Activated CD8-positive, alpha-beta T cell treated with anti-CD3 and anti-CD28 coated beads for 36 hours (primary cell): ENCODE results near the gene PLCG2. TPM values are rescaled to one million over a fixed set of nuclear protein-coding genes. Genes with fewer than 3 reads are reported as not detected.

Source experiments
- ATAC-seq: fragments of 200-7000 bp; cut with Tn5 transposase; one replicate; pipeline ENCODE4 v1.10.0; 2021; ENCODE audit warnings: mild to moderate bottlenecking, moderate library complexity
- CTCF ChIA-PET: fragments of 350-600 bp; sonication (Branson Sonifier 250); formaldehyde crosslinking; loops from one replicate; lab custom pipeline; 2021; ENCODE audit warnings: antibody characterized with exemption; lab: Charles Lee
- POLR2A ChIA-PET: fragments of 350-600 bp; sonication (Branson Sonifier 250); formaldehyde crosslinking; loops from one replicate; lab custom pipeline; 2021; ENCODE audit warnings: antibody characterized with exemption; lab: Charles Lee
- DNase-seq: peaks from one replicate; pipeline ENCODE4 v3.0.0-alpha.2; 2020
- H3K27ac Mint-ChIP-seq: one replicate; pipeline ENCODE4 v1.8.0; 2021; ENCODE audit warnings: mild to moderate bottlenecking, mixed read lengths
- H3K27me3 Mint-ChIP-seq: one replicate; pipeline ENCODE4 v1.8.0; 2021; ENCODE audit warnings: mixed read lengths
- H3K36me3 Mint-ChIP-seq: one replicate; pipeline ENCODE4 v1.8.0; 2021; ENCODE audit warnings: low read depth, mixed read lengths
- H3K4me1 Mint-ChIP-seq: one replicate; pipeline ENCODE4 v1.8.0; 2021; ENCODE audit warnings: low read depth, mixed read lengths
- H3K4me3 Mint-ChIP-seq: one replicate; pipeline ENCODE4 v1.8.0; 2021; ENCODE audit warnings: mild to moderate bottlenecking, moderate library complexity, mixed read lengths
- H3K9me3 Mint-ChIP-seq: one replicate; pipeline ENCODE4 v1.8.0; 2021; ENCODE audit warnings: mixed read lengths
- CTCF ChIP-seq: fragments of 200-600 bp; IDR thresholded peaks from one replicate; pipeline ENCODE4 v1.8.0; 2022; ENCODE audit warnings: antibody characterized with exemption, mild to moderate bottlenecking
- intact Hi-C: fragments of 100-400 bp; cut with micrococcal nuclease; formaldehyde crosslinking; loops from one replicate; pipeline ENCODE4 v1.10.0; 2022
- total RNA-seq, 2 experiments: library from RNA; stranded (reverse); gene quantifications; one replicate each; pipeline ENCODE4 v1.2.3, GENCODE V29; 2021

The PLCG2 gene
- total RNA-seq, 2 experiments from 2014 or later = 12.7 to 13.7 TPM

GRCh38 chr16:81879625-81880024 is 100.5 kb downstream of the PLCG2 start:
- H3K4me1 Mint-ChIP-seq = no peaks in the 10 kb centered on the region
- H3K27me3 Mint-ChIP-seq = no peaks in the 10 kb centered on the region
- no peaks in the 10 kb centered on the region for H3K9me3 Mint-ChIP-seq
- peak; percentile 8 for DNase-seq
- ATAC-seq = no peak
- peak; percentile 29 for TF ChIP-seq CTCF
- H3K27ac Mint-ChIP-seq = no peak overlapping the region
- no peak overlapping the region for H3K4me3 Mint-ChIP-seq
- no peaks in the 10 kb centered on the region for H3K36me3 Mint-ChIP-seq
- ChIA-PET POLR2A (no interaction called here), CTCF (interaction anchor here (1.0 to 1.6 kb wide), 2 partner anchors 10 to 351 kb away, joined by 4 to 6 read pairs; no protein-coding TSS in a partner anchor)
- intact Hi-C loops = loop anchor here (10.0 kb wide), 1 partner anchor 105 kb away; the partner anchor contains the start of gene PLCG2

GRCh38 chr16:81880816-81881215 is 101.7 kb downstream of the PLCG2 start:
- Mint-ChIP-seq H3K36me3 (no peaks in the 10 kb centered on the region), H3K27ac (no peak overlapping the region), H3K4me1 (no peaks in the 10 kb centered on the region), H3K27me3 (no peaks in the 10 kb centered on the region), H3K4me3 (no peak overlapping the region), H3K9me3 (no peaks in the 10 kb centered on the region)
- TF ChIP-seq CTCF = no peak
- ATAC-seq = no peak
- intact Hi-C loops = no loop called here
- CTCF ChIA-PET = interaction anchor here (0.9 to 1.6 kb wide), 2 partner anchors 61 to 349 kb away, joined by 3 to 4 read pairs; no protein-coding TSS in a partner anchor
- POLR2A ChIA-PET = no interaction called here
- no peak for DNase-seq

DNA sequence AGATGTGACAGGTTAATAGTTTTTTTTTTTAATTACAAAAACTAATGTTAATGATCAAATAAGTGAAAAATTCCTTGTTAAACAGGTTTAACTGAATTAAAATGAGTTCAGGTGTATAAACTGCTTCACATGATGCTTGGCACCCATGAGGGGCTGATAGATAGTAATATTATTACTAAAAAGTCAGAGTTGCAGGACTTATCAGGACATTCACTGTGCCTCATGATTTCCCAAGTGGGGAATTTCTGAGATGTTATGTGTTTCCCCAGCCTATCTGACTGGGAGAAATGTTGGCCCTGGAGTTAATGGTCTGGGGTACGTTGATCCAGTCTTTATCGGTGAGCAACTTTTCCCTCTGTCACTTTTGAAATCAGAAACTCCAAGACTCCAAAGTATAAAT is 102.1 kb downstream of the PLCG2 start:
- Mint-ChIP-seq H3K9me3 (no peaks in the 10 kb centered on the region), H3K4me3 (no peak overlapping the region), H3K27me3 (no peaks in the 10 kb centered on the region), H3K4me1 (no peaks in the 10 kb centered on the region), H3K36me3 (no peaks in the 10 kb centered on the region), H3K27ac (no peak overlapping the region)
- POLR2A ChIA-PET = no interaction called here
- intact Hi-C loops = no loop called here
- no peak for TF ChIP-seq CTCF
- no peak for DNase-seq
- no peak for ATAC-seq
- CTCF ChIA-PET = interaction anchor here (1.0 kb wide), 1 partner anchor 8 kb away, joined by 4 read pairs; no protein-coding TSS in a partner anchor

DNA sequence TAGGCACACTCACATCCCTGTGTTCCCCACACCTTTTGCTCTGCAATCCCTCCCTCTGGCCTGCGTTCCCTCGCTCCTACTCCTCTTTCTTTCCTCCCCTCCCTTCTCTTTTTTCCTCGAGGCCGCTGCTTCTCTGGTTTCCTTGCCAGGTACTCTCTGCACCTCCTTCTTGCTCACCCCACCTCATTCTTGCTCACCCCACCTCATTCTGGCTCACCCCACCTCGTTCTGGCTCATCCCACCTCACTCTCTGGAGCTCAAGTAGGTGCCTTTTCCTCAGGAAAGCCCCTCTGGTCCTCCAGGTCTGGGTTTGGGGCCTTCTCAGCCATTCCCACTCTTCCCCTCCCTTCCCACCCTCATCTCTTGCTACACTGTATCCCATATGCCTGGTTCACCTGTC is 103.5 kb downstream of the PLCG2 start:
- no peak overlapping the region for H3K4me3 Mint-ChIP-seq
- H3K4me1 Mint-ChIP-seq = no peaks in the 10 kb centered on the region
- intact Hi-C loops = no loop called here
- H3K9me3 Mint-ChIP-seq = no peaks in the 10 kb centered on the region
- ChIA-PET POLR2A (no interaction called here), CTCF (interaction anchor here (1.0 to 1.1 kb wide), 2 partner anchors 8 to 9 kb away, joined by 3 to 4 read pairs; no protein-coding TSS in a partner anchor)
- ATAC-seq (no peak), DNase-seq (no peak)
- no peak for TF ChIP-seq CTCF
- no peak overlapping the region for H3K27ac Mint-ChIP-seq
- H3K36me3 Mint-ChIP-seq = no peaks in the 10 kb centered on the region
- H3K27me3 Mint-ChIP-seq = no peaks in the 10 kb centered on the region

- TF ChIP-seq CTCF = no peak
- ChIA-PET POLR2A (no interaction called here), CTCF (interaction anchor here (1.1 kb wide), 1 partner anchor 9 kb away, joined by 3 read pairs; no protein-coding TSS in a partner anchor)
- ATAC-seq (no peak), DNase-seq (no peak)
- no peaks in the 10 kb centered on the region for H3K4me1 Mint-ChIP-seq
- H3K27me3 Mint-ChIP-seq = no peaks in the 10 kb centered on the region
- H3K27ac Mint-ChIP-seq = no peak overlapping the region
- H3K9me3 Mint-ChIP-seq = no peaks in the 10 kb centered on the region
- intact Hi-C loops = no loop called here
- H3K36me3 Mint-ChIP-seq = no peaks in the 10 kb centered on the region
- no peak overlapping the region for H3K4me3 Mint-ChIP-seq
Measured at GRCh38 chr16:81883235-81883634, 104.1 kb downstream of the PLCG2 start.
